ENCODE data around the gene KBTBD6. TPM values are rescaled to one million over a fixed set of nuclear protein-coding genes. Genes with fewer than 3 reads are reported as not detected.

KBTBD6 gene
- total and polyA plus RNA-seq, 7 donors, result 2.0 to 7.6 (median 5.6) TPM

- no peak for DNase-seq
- peaks cover 9% of the 10 kb centered on the region for H3K9me3 ChIP-seq
- no peaks in the 10 kb centered on the region for H3K27me3 ChIP-seq (ENCODE audit: insufficient read depth in 3 of 3, low read length in 2 of 3)
- H3K27ac ChIP-seq, result no peak overlapping the region
- intact Hi-C loops (cut with DNase I), result no loop called here
- H3K4me1 ChIP-seq, result no peaks in the 10 kb centered on the region
- ATAC-seq, result no peak
- no peak overlapping the region for H3K4me3 ChIP-seq
- 76 to 78% (median 77%) methylated on average over 2 of the region's 2 CpGs for WGBS, 3 donors
- no peaks in the 10 kb centered on the region for H3K36me3 ChIP-seq (ENCODE audit: insufficient read depth in 1 of 2, low read depth in 1 of 2)
- no peak for TF ChIP-seq CTCF (IDR thresholded peaks at IDR 0.05)
Observed at GRCh38 chr13:41156620-41157019, 24.0 kb upstream of the KBTBD6 start.

- Histone ChIP-seq H3K4me1 (no peaks in the 10 kb centered on the region), H3K9me3 (peaks cover 17% of the 10 kb centered on the region), H3K27me3 (ENCODE audit: insufficient read depth in 3 of 3, low read length in 2 of 3) (no peaks in the 10 kb centered on the region), H3K4me3 (no peak overlapping the region), H3K27ac (no peak overlapping the region), H3K36me3 (ENCODE audit: insufficient read depth in 1 of 2, low read depth in 1 of 2) (no peaks in the 10 kb centered on the region)
- DNase-seq (no peak), ATAC-seq (no peak)
- no peak for TF ChIP-seq CTCF (IDR thresholded peaks at IDR 0.05)
- intact Hi-C loops (cut with DNase I), result no loop called here
Observed at GRCh38 chr13:41154042-41154441, 21.4 kb upstream of the KBTBD6 start.

- TF ChIP-seq CTCF (IDR thresholded peaks at IDR 0.05), result no peak
- Histone ChIP-seq H3K4me3 (no peak overlapping the region), H3K36me3 (ENCODE audit: insufficient read depth in 1 of 2, low read depth in 1 of 2) (peaks cover 0 to 3% of the 10 kb centered on the region in 2 donors), H3K27ac (no peak overlapping the region), H3K27me3 (ENCODE audit: insufficient read depth in 3 of 3, low read length in 2 of 3) (no peaks in the 10 kb centered on the region), H3K4me1 (no peaks in the 10 kb centered on the region), H3K9me3 (peaks cover 26% of the 10 kb centered on the region)
- WGBS, 3 donors, result 98 to 99% (median 98%) methylated on average over 3 of the region's 3 CpGs
- DNase-seq (no peak), ATAC-seq (no peak)
- intact Hi-C loops (cut with DNase I), result no loop called here
Observed at GRCh38 chr13:41152005-41152404, 19.4 kb upstream of the KBTBD6 start.

DNA sequence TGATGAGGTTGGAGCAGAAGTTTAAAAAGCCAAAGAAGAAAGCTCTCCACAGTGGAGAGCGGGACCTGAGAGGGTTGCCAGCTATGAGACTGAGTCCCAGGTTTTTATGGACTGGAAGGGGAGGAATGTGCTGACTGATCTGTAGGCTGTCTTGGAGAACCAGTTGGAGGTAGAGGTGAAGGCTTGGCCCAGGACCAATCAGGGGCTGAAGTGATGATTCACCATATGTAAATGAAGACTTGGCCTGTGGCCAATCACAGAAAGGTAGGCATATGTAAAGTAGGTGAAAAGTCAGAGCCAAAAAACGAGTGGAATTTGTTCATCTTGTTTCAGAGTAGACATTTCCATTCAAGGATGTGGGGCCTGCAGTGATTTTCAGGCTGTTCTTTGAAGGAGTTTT is 17.5 kb upstream of the KBTBD6 start:
- Histone ChIP-seq H3K27ac (no peak overlapping the region), H3K4me1 (no peaks in the 10 kb centered on the region), H3K27me3 (ENCODE audit: insufficient read depth in 3 of 3, low read length in 2 of 3) (no peaks in the 10 kb centered on the region), H3K36me3 (ENCODE audit: insufficient read depth in 1 of 2, low read depth in 1 of 2) (peaks cover 0 to 3% of the 10 kb centered on the region in 2 donors), H3K4me3 (no peak overlapping the region), H3K9me3 (peaks cover 26% of the 10 kb centered on the region)
- DNase-seq (no peak), ATAC-seq (no peak)
- intact Hi-C loops (cut with DNase I), result no loop called here
- TF ChIP-seq CTCF (IDR thresholded peaks at IDR 0.05), result no peak
- WGBS, 3 donors, result 80 to 85% (median 82%) methylated on average over 2 of the region's 2 CpGs

Measured in psoas muscle (tissue), 8 donors.